Astrocyte (in vitro differentiated cells and primary cell): ENCODE data around the gene SPATC1L. TPM values are rescaled to one million over a fixed set of nuclear protein-coding genes. Genes with fewer than 3 reads are reported as not detected.

Source experiments
- DNase-seq: peaks from one replicate; pipeline ENCODE4 v3.0.0-alpha.2; 2010; ENCODE audit warnings: low read depth
- FAIRE-seq: peaks from 2 replicates; lab custom pipeline; 2011; peaks lifted over from hg19 to GRCh38; lab: Jason Lieb, UNC
- H2AFZ ChIP-seq: 2 replicates; pipeline ENCODE4 v1.6.0; 2012; ENCODE audit warnings: low read depth, low read length, inconsistent platforms
- H3K27ac ChIP-seq: 2 replicates; pipeline ENCODE4 v1.5.1; 2011; ENCODE audit warnings: low read depth, low read length, inconsistent platforms
- H3K27me3 ChIP-seq: 2 replicates; pipeline ENCODE4 v1.6.0; 2011; ENCODE audit warnings: low read length, inconsistent platforms; ENCODE audit not compliant: insufficient read depth
- H3K36me3 ChIP-seq: 2 replicates; pipeline ENCODE4 v1.5.1; 2011; ENCODE audit warnings: low read length, inconsistent platforms; ENCODE audit not compliant: insufficient read depth
- H3K4me1 ChIP-seq: 2 replicates; pipeline ENCODE4 v1.5.1; 2011; ENCODE audit warnings: low read length, inconsistent platforms; ENCODE audit not compliant: insufficient read depth
- H3K4me2 ChIP-seq: 2 replicates; pipeline ENCODE4 v1.6.0; 2012; ENCODE audit warnings: low read length, inconsistent platforms
- H3K4me3 ChIP-seq: 2 replicates; pipeline ENCODE4 v1.5.1; 2011; ENCODE audit warnings: low read depth, mild to moderate bottlenecking, low read length, inconsistent platforms; ENCODE audit not compliant: insufficient read depth
- H3K79me2 ChIP-seq: 2 replicates; pipeline ENCODE4 v1.6.0; 2012; ENCODE audit warnings: mild to moderate bottlenecking, low read length, inconsistent platforms; ENCODE audit not compliant: insufficient read depth
- H3K9ac ChIP-seq: 2 replicates; pipeline ENCODE4 v1.6.0; 2012; ENCODE audit warnings: mild to moderate bottlenecking, low read length, inconsistent platforms
- H3K9me3 ChIP-seq: 2 replicates; pipeline ENCODE4 v1.5.1; 2012; ENCODE audit warnings: low read depth, mild to moderate bottlenecking, low read length, inconsistent platforms; ENCODE audit not compliant: insufficient read depth
- H4K20me1 ChIP-seq: 2 replicates; pipeline ENCODE4 v1.6.0; 2012; ENCODE audit warnings: low read length, inconsistent platforms; ENCODE audit not compliant: insufficient read depth
- H3K27ac Mint-ChIP-seq: one replicate; pipeline ENCODE4 v1.8.0; 2021; ENCODE audit warnings: mild to moderate bottlenecking, mixed read lengths; ENCODE audit not compliant: unreplicated experiment
- H3K27me3 Mint-ChIP-seq: one replicate; pipeline ENCODE4 v1.8.0; 2021; ENCODE audit warnings: low read depth, mixed read lengths; ENCODE audit not compliant: unreplicated experiment
- H3K36me3 Mint-ChIP-seq: one replicate; pipeline ENCODE4 v1.8.0; 2021; ENCODE audit warnings: low read depth, mixed read lengths; ENCODE audit not compliant: unreplicated experiment
- H3K4me1 Mint-ChIP-seq: one replicate; pipeline ENCODE4 v1.8.0; 2021; ENCODE audit warnings: low read depth, mixed read lengths; ENCODE audit not compliant: unreplicated experiment
- H3K4me3 Mint-ChIP-seq: one replicate; pipeline ENCODE4 v1.8.0; 2021; ENCODE audit warnings: mild to moderate bottlenecking, moderate library complexity, mixed read lengths; ENCODE audit not compliant: unreplicated experiment
- H3K9me3 Mint-ChIP-seq: one replicate; pipeline ENCODE4 v1.8.0; 2021; ENCODE audit warnings: mild to moderate bottlenecking, mixed read lengths; ENCODE audit not compliant: unreplicated experiment
- EZH2 ChIP-seq: IDR thresholded peaks from 2 replicates; pipeline ENCODE4 v1.6.1; 2012; ENCODE audit warnings: mild to moderate bottlenecking, low read length, inconsistent platforms; ENCODE audit not compliant: insufficient read depth
- total RNA-seq: library from RNA; stranded (reverse); gene quantifications from 2 replicates; pipeline ENCODE4 v1.2.1, GENCODE V29; 2021
- TF ChIP-seq, protein P1 (sequence below): IDR thresholded peaks from 2 replicates; pipeline ENCODE4 v1.5.1; 2011; ENCODE audit warnings: low read depth, mild to moderate bottlenecking, inconsistent platforms, low read length, moderate library complexity; ENCODE audit not compliant: insufficient read depth

Gene SPATC1L
- total RNA-seq, 1 donor from 2014 or later: 17.8 TPM

DNA sequence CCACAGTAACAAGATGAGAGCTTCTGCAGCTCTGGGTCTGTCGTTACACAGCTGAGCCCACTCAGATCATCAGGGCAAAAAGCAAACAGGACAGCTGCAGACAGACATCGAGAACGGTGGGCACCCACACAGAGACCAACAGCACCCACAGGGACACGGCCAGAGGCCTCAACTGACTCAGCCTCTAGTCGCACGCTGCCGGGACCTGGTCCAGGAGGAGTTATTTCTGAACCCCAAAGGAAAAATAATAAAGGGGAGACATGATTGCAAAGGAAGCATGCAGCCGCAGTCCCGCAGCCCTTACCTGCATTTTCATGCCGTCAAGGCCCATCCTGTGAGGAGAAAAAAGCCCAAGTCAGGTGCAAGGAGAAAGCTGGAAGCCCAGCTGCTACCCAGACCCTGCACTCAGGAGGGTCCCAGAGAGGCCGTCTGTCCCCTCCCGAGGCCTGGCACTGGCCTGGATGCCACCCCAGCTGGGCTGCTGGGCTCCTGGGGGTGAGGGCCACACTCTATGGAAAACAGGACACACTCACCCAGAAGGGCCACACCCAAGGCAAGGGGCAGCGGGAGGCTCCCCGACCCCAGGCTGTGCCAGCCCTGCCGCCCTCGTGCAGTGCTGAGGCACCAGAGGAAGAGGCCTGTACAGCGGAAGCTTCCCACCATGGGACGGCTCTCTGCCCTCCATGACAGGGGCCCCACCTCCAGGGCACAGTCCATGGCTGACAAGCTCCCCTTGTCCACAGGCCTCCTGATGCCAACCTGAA lies 28.6 kb upstream of the SPATC1L start:
- Histone ChIP-seq H3K9me3 (no peaks in the 10 kb centered on the region), H3K27me3 (no peaks in the 10 kb centered on the region), H3K9ac (no peak overlapping the region), H3K36me3 (no peaks in the 10 kb centered on the region), H3K4me1 (no peaks in the 10 kb centered on the region), H4K20me1 (peaks cover 52% of the 10 kb centered on the region), H3K27ac (no peak overlapping the region), H3K4me2 (no peak overlapping the region), H3K79me2 (no peaks in the 10 kb centered on the region), H3K4me3 (no peak overlapping the region), H2AFZ (no peak overlapping the region)
- Mint-ChIP-seq H3K27ac (no peak overlapping the region), H3K36me3 (peaks cover 7% of the 10 kb centered on the region), H3K27me3 (no peaks in the 10 kb centered on the region), H3K9me3 (no peaks in the 10 kb centered on the region), H3K4me1 (peaks cover 2% of the 10 kb centered on the region), H3K4me3 (no peak overlapping the region)
- FAIRE-seq (no peak), DNase-seq (no peak)
- TF ChIP-seq, protein P1, sequence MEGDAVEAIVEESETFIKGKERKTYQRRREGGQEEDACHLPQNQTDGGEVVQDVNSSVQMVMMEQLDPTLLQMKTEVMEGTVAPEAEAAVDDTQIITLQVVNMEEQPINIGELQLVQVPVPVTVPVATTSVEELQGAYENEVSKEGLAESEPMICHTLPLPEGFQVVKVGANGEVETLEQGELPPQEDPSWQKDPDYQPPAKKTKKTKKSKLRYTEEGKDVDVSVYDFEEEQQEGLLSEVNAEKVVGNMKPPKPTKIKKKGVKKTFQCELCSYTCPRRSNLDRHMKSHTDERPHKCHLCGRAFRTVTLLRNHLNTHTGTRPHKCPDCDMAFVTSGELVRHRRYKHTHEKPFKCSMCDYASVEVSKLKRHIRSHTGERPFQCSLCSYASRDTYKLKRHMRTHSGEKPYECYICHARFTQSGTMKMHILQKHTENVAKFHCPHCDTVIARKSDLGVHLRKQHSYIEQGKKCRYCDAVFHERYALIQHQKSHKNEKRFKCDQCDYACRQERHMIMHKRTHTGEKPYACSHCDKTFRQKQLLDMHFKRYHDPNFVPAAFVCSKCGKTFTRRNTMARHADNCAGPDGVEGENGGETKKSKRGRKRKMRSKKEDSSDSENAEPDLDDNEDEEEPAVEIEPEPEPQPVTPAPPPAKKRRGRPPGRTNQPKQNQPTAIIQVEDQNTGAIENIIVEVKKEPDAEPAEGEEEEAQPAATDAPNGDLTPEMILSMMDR: no peak
- TF ChIP-seq EZH2: no peak

DNA sequence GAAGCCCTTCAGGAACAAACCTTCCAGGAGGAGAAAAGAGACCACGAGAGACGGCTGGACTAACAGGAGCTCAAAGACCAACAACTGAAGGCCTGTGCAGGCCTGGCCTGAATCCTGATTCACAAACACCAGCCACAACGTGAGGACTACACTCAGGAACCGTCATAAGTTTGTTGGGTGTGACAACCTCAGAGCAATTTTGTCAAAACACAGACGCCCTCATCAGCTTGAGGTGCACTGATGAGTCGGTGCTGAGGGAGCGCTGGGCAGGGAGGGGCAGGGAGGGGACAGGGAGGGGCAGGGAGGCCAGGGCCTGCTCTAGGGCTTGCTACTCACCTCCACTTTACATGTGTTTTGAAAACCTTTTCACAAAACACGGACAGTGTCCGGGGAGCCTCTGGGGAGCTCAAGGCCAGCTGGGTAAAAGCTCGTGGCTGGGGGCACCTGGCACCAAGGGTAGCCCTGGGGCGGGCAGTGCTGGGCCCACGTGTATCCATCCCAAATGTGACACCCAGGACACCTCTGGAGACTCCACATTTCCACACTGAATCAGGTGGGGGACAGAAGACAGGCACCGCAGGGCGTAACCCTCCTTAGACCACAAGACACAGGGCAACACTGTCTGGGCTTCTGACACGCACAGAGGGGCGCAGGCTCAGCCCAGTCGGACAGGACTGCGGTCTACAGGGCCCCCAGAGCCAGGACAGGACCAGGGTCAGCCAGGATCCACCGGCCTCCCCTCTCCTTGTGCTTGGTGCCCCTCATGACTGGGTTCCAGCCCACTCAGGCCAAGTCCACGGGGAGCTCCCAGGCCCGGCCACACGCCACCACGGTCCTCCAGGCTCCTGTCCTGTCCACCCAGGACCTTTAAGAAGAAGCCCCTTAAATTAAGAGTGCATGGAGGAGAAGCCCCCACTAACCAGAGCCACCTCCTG lies 27.8 kb upstream of the SPATC1L start:
- Histone ChIP-seq H2AFZ (no peak overlapping the region), H3K27me3 (no peaks in the 10 kb centered on the region), H3K27ac (no peak overlapping the region), H3K9ac (no peak overlapping the region), H3K79me2 (no peaks in the 10 kb centered on the region), H3K4me1 (no peaks in the 10 kb centered on the region), H3K4me3 (no peak overlapping the region), H3K9me3 (no peaks in the 10 kb centered on the region), H4K20me1 (peaks cover 45% of the 10 kb centered on the region), H3K4me2 (no peak overlapping the region), H3K36me3 (peaks cover 2% of the 10 kb centered on the region)
- peaks cover 2% of the 10 kb centered on the region for H3K4me1 Mint-ChIP-seq
- TF ChIP-seq EZH2: no peak
- peaks cover 5% of the 10 kb centered on the region for H3K36me3 Mint-ChIP-seq
- H3K27ac Mint-ChIP-seq: no peak overlapping the region
- no peak for DNase-seq
- no peaks in the 10 kb centered on the region for H3K27me3 Mint-ChIP-seq
- no peaks in the 10 kb centered on the region for H3K9me3 Mint-ChIP-seq
- no peak for FAIRE-seq
- no peak overlapping the region for H3K4me3 Mint-ChIP-seq

- no peaks in the 10 kb centered on the region for H3K27me3 Mint-ChIP-seq
- H3K9ac ChIP-seq: no peak overlapping the region
- H3K79me2 ChIP-seq: no peaks in the 10 kb centered on the region
- H3K9me3 Mint-ChIP-seq: no peaks in the 10 kb centered on the region
- H3K27me3 ChIP-seq: no peaks in the 10 kb centered on the region
- H4K20me1 ChIP-seq: peaks cover 42% of the 10 kb centered on the region
- H3K9me3 ChIP-seq: no peaks in the 10 kb centered on the region
- H3K4me1 Mint-ChIP-seq: peaks cover 2% of the 10 kb centered on the region
- DNase-seq (no peak), FAIRE-seq (no peak)
- H3K36me3 Mint-ChIP-seq: peaks cover 5% of the 10 kb centered on the region
- no peaks in the 10 kb centered on the region for H3K4me1 ChIP-seq
- no peak overlapping the region for H2AFZ ChIP-seq
- no peak overlapping the region for H3K4me3 Mint-ChIP-seq
- no peak overlapping the region for H3K4me2 ChIP-seq
- no peak for TF ChIP-seq EZH2
- TF ChIP-seq, protein P1: no peak
- no peak overlapping the region for H3K4me3 ChIP-seq
- no peak overlapping the region for H3K27ac Mint-ChIP-seq
- no peak overlapping the region for H3K27ac ChIP-seq
- H3K36me3 ChIP-seq: peaks cover 2% of the 10 kb centered on the region
These were observed 27.1 kb upstream of the SPATC1L start for GRCh38 chr21:46211376-46211775.
